ENCODE results near the gene UBASH3B. TPM values are rescaled to one million over a fixed set of nuclear protein-coding genes. Genes with fewer than 3 reads are reported as not detected.

Gene UBASH3B
- total RNA-seq, 1 experiment from 2014 or later = 19.3 TPM

GRCh38 chr11:122755409-122755808 lies 99.9 kb downstream of the UBASH3B start:
- DNase-seq (ENCODE audit: low read depth) = no peak

- no peak for DNase-seq (ENCODE audit: low read depth)
Observed at GRCh38 chr11:122755941-122756340, 100.4 kb downstream of the UBASH3B start.

- peak; percentile 21 for DNase-seq (ENCODE audit: low read depth)
Observed at GRCh38 chr11:122756417-122756816, 100.9 kb downstream of the UBASH3B start.

GRCh38 chr11:122757201-122757600 lies 101.7 kb downstream of the UBASH3B start:
- no peak for DNase-seq (ENCODE audit: low read depth)

- DNase-seq (ENCODE audit: low read depth) = no peak
Observed at GRCh38 chr11:122758339-122758738, 102.8 kb downstream of the UBASH3B start.

GRCh38 chr11:122758974-122759373 lies 103.5 kb downstream of the UBASH3B start:
- peak; percentile 83 for DNase-seq (ENCODE audit: low read depth)

- no peak for DNase-seq (ENCODE audit: low read depth)
Observed at GRCh38 chr11:122763108-122763507, 107.6 kb downstream of the UBASH3B start.

GRCh38 chr11:122764371-122765090 lies 109.0 kb downstream of the UBASH3B start:
- DNase-seq (ENCODE audit: low read depth) = no peak

- DNase-seq (ENCODE audit: low read depth) = no peak
Observed at GRCh38 chr11:122765487-122766131, 110.1 kb downstream of the UBASH3B start.

- DNase-seq (ENCODE audit: low read depth) = peak; percentile 24
Observed at GRCh38 chr11:122769126-122769780, 113.7 kb downstream of the UBASH3B start.

- DNase-seq (ENCODE audit: low read depth) = no peak
Observed at GRCh38 chr11:122772945-122773344, 117.4 kb downstream of the UBASH3B start.

GRCh38 chr11:122773781-122774266 lies 118.3 kb downstream of the UBASH3B start:
- no peak for DNase-seq (ENCODE audit: low read depth)

GRCh38 chr11:122775675-122776271 lies 120.3 kb downstream of the UBASH3B start:
- DNase-seq (ENCODE audit: low read depth) = no peak

- no peak for DNase-seq (ENCODE audit: low read depth)
Observed at GRCh38 chr11:122776546-122776945, 121.0 kb downstream of the UBASH3B start.

GRCh38 chr11:122777343-122777742 lies 121.8 kb downstream of the UBASH3B start:
- DNase-seq (ENCODE audit: low read depth) = no peak

GRCh38 chr11:122778148-122778547 lies 122.6 kb downstream of the UBASH3B start:
- peak; percentile 67 for DNase-seq (ENCODE audit: low read depth)

GRCh38 chr11:122779047-122779629 lies 123.6 kb downstream of the UBASH3B start:
- DNase-seq (ENCODE audit: low read depth) = no peak

GRCh38 chr11:122780296-122780949 lies 124.9 kb downstream of the UBASH3B start:
- no peak for DNase-seq (ENCODE audit: low read depth)

GRCh38 chr11:122781378-122782195 lies 126.1 kb downstream of the UBASH3B start:
- DNase-seq (ENCODE audit: low read depth) = peak; percentile 83

GRCh38 chr11:122782222-122782621 lies 126.7 kb downstream of the UBASH3B start:
- no peak for DNase-seq (ENCODE audit: low read depth)

All from M059J (cell line).